Glutamatergic neuron (in vitro differentiated cells): ENCODE data around the gene MAP3K5. TPM values are rescaled to one million over a fixed set of nuclear protein-coding genes. Genes with fewer than 3 reads are reported as not detected.

Experiments
- DNase-seq: peaks from one replicate; pipeline ENCODE4 v3.0.0; 2022
- H3K27ac Mint-ChIP-seq: one replicate; pipeline ENCODE4 v1.8.0; 2020; ENCODE audit warnings: mild to moderate bottlenecking, mixed read lengths, inconsistent platforms; ENCODE audit not compliant: unreplicated experiment
- H3K27me3 Mint-ChIP-seq: one replicate; pipeline ENCODE4 v1.8.0; 2020; ENCODE audit warnings: mild to moderate bottlenecking, moderate library complexity, mixed read lengths, inconsistent platforms; ENCODE audit not compliant: unreplicated experiment
- H3K36me3 Mint-ChIP-seq: one replicate; pipeline ENCODE4 v1.8.0; 2020; ENCODE audit warnings: mild to moderate bottlenecking, mixed read lengths, inconsistent platforms; ENCODE audit not compliant: unreplicated experiment
- H3K4me1 Mint-ChIP-seq: one replicate; pipeline ENCODE4 v1.8.0; 2020; ENCODE audit warnings: mild to moderate bottlenecking, low read depth, mixed read lengths, inconsistent platforms; ENCODE audit not compliant: unreplicated experiment
- H3K4me3 Mint-ChIP-seq: one replicate; pipeline ENCODE4 v1.8.0; 2020; ENCODE audit warnings: mild to moderate bottlenecking, mixed read lengths, inconsistent platforms; ENCODE audit not compliant: unreplicated experiment
- H3K9me3 Mint-ChIP-seq: one replicate; pipeline ENCODE4 v1.8.0; 2020; ENCODE audit warnings: mild to moderate bottlenecking, moderate library complexity, mixed read lengths, inconsistent platforms; ENCODE audit not compliant: unreplicated experiment
- total RNA-seq: library from RNA; stranded (reverse); fragmentation: NEBNext Ultra II Directional; extraction: Animal tissue kit (Norgen Biotek cat#: 25700); gene quantifications from one replicate; pipeline ENCODE4 v1.2.1, GENCODE V29; 2021; ENCODE audit not compliant: unreplicated experiment
- TF ChIP-seq, protein P1 (sequence below): fragments of 200-600 bp; sonication (generic); IDR thresholded peaks from one replicate; pipeline ENCODE4 v1.5.0; 2021; ENCODE audit not compliant: partially characterized antibody, unreplicated experiment

MAP3K5 gene
- total RNA-seq, 1 donor from 2014 or later: 0.66 TPM

DNA sequence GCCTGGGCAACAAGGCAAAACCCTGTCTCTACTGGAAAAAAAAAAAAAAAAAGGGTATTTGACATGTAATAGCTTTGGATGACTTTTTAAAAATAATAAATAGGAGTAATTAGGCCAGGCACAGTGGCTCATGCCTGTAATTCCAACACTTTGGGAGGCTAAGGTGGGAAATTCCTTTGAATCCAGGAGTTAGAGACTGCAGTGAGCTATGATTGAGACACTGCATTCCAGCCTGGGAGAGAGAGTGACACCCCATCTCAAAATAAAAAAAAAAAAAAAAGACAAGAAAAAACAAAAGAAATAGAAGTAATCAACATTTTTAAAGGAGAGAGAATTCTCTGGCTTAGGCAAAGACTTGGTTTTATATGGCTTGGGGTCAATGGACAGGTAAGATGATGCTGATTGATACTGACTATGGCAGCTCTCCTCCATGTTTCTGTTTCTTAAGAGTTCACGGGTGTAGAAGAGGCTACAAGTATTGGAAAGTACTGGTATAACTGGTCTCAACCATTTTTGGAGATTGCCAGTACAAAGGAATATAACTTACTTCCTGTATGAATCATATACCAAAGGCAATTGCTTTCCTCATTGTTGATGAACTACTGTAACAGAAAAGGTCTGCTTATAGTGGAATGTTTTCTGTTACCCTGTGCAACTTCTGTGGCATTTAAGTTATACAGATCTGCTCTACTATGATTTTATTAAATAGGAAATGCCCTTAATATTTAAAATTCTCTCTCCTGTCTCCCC lies 10.1 kb downstream of the MAP3K5 start:
- no peaks in the 10 kb centered on the region for H3K9me3 Mint-ChIP-seq
- H3K27ac Mint-ChIP-seq: no peak overlapping the region
- no peaks in the 10 kb centered on the region for H3K36me3 Mint-ChIP-seq
- TF ChIP-seq, protein P1, sequence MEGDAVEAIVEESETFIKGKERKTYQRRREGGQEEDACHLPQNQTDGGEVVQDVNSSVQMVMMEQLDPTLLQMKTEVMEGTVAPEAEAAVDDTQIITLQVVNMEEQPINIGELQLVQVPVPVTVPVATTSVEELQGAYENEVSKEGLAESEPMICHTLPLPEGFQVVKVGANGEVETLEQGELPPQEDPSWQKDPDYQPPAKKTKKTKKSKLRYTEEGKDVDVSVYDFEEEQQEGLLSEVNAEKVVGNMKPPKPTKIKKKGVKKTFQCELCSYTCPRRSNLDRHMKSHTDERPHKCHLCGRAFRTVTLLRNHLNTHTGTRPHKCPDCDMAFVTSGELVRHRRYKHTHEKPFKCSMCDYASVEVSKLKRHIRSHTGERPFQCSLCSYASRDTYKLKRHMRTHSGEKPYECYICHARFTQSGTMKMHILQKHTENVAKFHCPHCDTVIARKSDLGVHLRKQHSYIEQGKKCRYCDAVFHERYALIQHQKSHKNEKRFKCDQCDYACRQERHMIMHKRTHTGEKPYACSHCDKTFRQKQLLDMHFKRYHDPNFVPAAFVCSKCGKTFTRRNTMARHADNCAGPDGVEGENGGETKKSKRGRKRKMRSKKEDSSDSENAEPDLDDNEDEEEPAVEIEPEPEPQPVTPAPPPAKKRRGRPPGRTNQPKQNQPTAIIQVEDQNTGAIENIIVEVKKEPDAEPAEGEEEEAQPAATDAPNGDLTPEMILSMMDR: no peak
- H3K4me1 Mint-ChIP-seq: no peaks in the 10 kb centered on the region
- H3K4me3 Mint-ChIP-seq: no peak overlapping the region
- no peaks in the 10 kb centered on the region for H3K27me3 Mint-ChIP-seq
- no peak for DNase-seq

GRCh38 chr6:136780972-136781371 lies 11.3 kb downstream of the MAP3K5 start:
- no peak overlapping the region for H3K27ac Mint-ChIP-seq
- no peaks in the 10 kb centered on the region for H3K4me1 Mint-ChIP-seq
- no peaks in the 10 kb centered on the region for H3K27me3 Mint-ChIP-seq
- no peak for DNase-seq
- no peaks in the 10 kb centered on the region for H3K9me3 Mint-ChIP-seq
- TF ChIP-seq, protein P1: no peak
- no peak overlapping the region for H3K4me3 Mint-ChIP-seq
- H3K36me3 Mint-ChIP-seq: no peaks in the 10 kb centered on the region

DNA sequence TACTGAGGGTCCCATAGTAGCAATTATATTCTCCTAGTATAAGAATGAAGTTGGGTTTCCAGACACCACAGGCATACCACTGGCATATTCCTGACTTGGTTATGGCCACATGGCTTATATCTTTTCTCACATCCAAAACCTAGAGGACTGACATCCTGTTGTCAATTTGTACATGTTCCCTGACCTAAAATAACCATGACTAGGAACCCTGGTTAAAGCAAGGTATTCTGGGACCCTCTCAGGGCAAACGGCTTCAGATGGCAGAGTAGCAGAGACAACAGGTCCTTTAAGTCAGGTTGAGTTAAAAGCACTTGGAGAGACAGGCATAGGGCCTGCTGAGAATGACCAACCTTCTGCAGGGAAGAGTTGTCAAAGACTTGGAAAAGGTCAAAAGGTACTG lies 12.6 kb downstream of the MAP3K5 start:
- no peak for DNase-seq
- H3K27me3 Mint-ChIP-seq: no peaks in the 10 kb centered on the region

DNA sequence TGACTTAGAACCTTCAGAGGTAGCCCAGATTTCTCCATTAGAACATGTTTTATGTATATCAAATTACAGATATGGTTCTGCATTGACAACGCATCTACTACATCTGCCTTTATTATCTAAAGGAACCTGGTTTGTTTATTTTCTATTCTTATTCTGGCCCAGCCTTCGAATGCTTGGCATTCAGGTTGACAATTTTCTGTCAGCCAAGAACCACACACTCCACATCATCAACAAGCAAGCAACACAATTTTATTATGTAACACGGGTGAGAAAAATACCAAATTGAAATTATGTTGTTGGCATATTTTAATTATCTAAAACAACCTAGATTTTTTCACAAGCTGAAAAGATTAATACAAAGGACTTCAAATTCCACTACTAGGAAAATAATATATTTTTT lies 14.6 kb downstream of the MAP3K5 start:
- TF ChIP-seq, protein P1: no peak
- Mint-ChIP-seq H3K27ac (no peak overlapping the region), H3K36me3 (no peaks in the 10 kb centered on the region), H3K4me1 (peaks cover 2% of the 10 kb centered on the region), H3K9me3 (no peaks in the 10 kb centered on the region), H3K27me3 (no peaks in the 10 kb centered on the region), H3K4me3 (no peak overlapping the region)
- DNase-seq: no peak

More for the DNA sequence above, 12.6 kb downstream of the MAP3K5 start:
- Mint-ChIP-seq H3K4me1 (no peaks in the 10 kb centered on the region), H3K36me3 (no peaks in the 10 kb centered on the region), H3K9me3 (no peaks in the 10 kb centered on the region), H3K4me3 (no peak overlapping the region), H3K27ac (no peak overlapping the region)
- TF ChIP-seq, protein P1: no peak

DNA sequence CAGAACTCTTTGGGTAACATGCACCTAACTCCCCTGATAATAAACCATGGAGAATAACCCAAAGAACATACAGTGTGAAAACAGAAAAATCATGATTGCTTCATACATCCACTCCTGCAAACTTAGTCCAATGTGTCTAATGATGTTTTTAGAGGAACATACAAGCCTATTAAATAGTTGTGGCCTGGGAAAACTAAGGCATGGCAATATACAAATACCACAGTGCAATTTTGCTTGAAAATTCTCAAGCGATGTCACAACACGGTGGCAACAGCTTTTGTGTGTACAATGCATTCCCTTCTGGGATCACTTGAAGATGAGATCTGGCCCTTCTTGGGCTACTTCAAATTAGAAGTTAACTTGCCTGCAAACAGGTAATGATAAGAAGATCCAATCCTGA lies 16.7 kb downstream of the MAP3K5 start:
- Mint-ChIP-seq H3K4me1 (peaks cover 2% of the 10 kb centered on the region), H3K36me3 (no peaks in the 10 kb centered on the region), H3K4me3 (no peak overlapping the region), H3K27me3 (no peaks in the 10 kb centered on the region), H3K27ac (no peak overlapping the region), H3K9me3 (no peaks in the 10 kb centered on the region)
- no peak for DNase-seq
- TF ChIP-seq, protein P1: no peak
